ENCODE data around the gene CTSE. TPM values are rescaled to one million over a fixed set of nuclear protein-coding genes. Genes with fewer than 3 reads are reported as not detected.
"Not testable (repeated sequence)": the region's sequence is repeated elsewhere in the genome, so short reads cannot be mapped to it uniquely, and the experiment has no call there.

CTSE gene
- under 1 TPM; 0.11 to 0.82 (median 0.22) TPM for polyA plus RNA-seq (ENCODE audit: insufficient read length in 4 of 4)

- DNase-seq (ENCODE audit: low read depth in 4 of 4, low spot score in 3 of 4) = no peak
Observed at GRCh38 chr1:206023695-206024094, at the start of gene CTSE. Gene CTSE (minus strand): TSS chr1:206023895. CDS start chr1:206023791, 104 bp downstream.

GRCh38 chr1:206070627-206071304, 47.1 kb upstream of the CTSE start:
- DNase-seq (ENCODE audit: low read depth in 4 of 4, low spot score in 3 of 4) = no peak

DNA sequence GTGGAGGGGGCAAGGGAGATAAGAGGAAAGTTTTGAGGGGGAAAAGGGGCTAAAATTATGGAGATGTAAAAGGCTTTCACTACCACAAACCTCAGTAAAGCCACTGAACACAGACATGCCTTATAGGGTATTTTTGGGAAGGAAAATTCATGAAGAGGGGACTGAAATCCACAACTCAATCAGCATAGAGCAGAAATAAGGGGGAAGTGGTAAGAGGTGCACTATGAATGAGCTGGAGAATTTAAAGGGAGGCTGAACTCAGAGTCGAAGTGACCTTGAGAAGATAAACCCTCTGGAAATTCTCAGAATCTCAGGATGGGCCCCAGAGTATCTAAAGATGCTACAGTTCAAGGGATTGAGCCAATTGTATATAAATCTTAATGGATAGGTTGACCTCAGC, 44.6 kb upstream of the CTSE start:
- DNase-seq (ENCODE audit: low read depth in 4 of 4, low spot score in 3 of 4) = no peak

DNA sequence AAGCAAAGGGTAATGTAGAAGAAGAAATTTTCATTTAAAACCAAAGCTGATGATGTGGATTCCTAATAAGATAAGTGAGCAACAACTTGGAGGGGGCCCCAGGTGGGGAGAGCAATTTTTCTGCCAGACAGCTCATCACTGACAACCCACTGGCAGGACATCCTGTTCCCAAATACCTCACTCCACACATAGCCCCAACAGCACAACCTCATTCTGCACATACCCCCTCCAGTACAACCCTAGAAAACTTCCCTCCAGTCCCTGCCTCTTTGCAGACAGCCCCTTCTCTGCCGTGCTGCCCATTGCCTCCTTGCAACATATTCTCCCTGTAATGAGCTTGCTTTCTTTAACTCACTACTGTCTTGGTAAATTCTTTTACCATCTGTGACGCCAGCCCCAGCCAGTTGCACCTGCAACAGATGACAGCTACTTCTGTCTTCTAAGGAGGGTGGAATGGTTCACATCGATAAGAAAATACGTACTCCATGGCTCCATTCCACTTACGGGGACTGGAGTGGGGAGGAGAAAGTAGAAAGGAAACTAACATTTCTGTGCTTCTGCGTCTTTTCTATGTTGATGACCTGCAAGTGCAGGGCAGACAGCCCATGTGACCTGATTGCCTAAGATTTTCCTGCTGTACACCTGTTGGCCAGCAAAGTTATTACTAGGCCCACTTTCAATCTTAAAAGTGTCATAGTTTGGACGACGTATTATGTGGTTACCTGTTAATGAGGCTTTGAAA, 44.0 kb upstream of the CTSE start:
- no peak for DNase-seq (ENCODE audit: low read depth in 4 of 4, low spot score in 3 of 4)

DNA sequence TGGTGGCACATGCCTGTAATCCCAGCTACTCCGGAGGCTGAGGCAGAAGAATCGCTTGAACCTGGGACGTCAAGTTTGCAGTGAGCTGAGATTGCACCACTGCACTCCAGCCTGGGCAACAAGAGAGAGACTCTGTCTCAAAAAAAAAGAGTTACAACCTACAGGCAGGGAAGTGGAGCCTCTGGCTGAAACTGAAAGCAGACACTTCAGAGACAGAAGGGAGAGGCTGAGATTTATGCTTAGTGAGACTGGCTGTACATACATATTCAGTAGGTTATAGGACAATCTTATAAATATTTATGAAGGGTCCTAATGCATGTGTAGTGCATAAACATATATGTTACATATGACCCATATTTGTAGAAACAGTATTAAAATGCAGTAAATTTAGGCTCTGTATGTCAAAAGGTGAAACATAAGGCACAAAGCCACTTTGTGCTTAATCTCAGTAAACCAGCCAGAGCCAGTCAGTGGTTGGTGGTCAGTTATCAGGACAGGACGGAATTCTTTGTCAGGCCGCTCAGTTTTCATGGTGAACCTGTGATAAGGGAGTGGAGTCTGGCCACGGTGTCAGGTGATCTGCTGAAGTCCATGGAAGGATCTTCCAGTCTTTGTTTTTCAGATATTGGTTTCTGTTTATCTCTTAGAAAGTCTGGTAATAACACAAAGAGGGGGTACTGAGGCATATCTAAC, 42.9 kb upstream of the CTSE start:
- no peak for DNase-seq (ENCODE audit: low read depth in 4 of 4, low spot score in 3 of 4)

DNA sequence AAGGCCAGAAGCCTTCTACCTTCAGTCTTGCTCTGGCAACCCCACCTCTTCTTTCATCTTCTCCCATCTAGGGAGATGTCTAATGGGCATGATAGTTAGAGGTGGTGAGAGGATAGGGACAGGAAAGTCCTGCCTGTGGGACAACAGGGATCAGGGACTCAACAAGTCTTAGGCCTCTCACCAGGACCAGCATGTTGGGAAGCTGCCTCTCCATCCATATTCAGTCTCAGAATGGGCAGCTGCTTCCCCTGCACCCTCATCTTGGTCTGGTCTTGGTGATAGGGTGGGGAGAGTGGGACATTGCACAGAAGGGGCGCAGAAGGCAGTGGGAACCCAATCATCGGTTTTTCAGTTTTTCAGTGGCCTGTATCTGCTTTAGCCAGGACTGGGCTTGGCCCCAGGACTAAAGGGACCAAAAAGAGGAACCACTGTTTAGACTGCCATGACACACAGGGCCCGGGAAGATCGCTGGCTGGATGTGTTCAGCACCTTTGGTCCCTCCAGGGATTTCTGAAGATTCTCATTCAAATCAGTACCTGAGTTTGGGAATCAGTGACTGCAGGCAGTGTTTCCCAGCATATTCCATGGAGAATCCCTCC, 42.0 kb upstream of the CTSE start:
- DNase-seq (ENCODE audit: low read depth in 4 of 4, low spot score in 3 of 4) = no peak

- not testable (repeated sequence) for DNase-seq (ENCODE audit: low read depth in 4 of 4, low spot score in 3 of 4)
Observed at GRCh38 chr1:206064501-206064900, 40.8 kb upstream of the CTSE start.

- DNase-seq (ENCODE audit: low read depth in 4 of 4, low spot score in 3 of 4) = not testable (repeated sequence)
Observed at GRCh38 chr1:206064001-206064400, 40.3 kb upstream of the CTSE start.

- no peak for DNase-seq (ENCODE audit: low read depth in 4 of 4, low spot score in 3 of 4)
Observed at GRCh38 chr1:206062464-206062863, 38.8 kb upstream of the CTSE start.

GRCh38 chr1:206060844-206061243, 37.1 kb upstream of the CTSE start:
- no peak for DNase-seq (ENCODE audit: low read depth in 4 of 4, low spot score in 3 of 4)

DNA sequence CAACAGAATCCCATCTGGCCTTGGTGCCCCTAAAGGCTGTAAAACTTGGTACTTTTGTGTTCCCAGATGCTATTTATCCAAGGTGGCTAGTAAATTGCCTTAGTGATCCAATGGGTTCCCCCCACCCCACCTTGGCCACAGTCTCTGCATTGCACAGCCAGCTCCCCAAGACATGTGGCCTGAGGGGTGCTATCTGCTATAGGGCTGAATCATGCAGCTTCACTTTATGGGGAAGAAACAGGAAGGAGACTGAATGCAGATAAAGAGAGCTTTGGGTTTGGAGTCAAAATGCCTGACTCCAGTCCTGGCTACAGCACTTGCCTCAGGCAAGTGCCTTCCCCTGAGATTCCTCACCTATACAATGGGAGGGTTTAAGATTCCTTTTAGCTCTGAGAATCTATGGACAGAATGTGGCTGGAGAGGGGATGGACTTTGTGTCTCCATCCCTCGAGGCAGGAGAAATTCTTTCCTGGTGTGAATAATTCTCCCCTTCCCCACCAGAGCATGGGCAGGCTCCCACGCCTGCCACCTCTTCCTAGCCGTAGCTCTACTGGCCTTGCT, 35.7 kb upstream of the CTSE start:
- no peak for DNase-seq (ENCODE audit: low read depth in 4 of 4, low spot score in 3 of 4)

DNA sequence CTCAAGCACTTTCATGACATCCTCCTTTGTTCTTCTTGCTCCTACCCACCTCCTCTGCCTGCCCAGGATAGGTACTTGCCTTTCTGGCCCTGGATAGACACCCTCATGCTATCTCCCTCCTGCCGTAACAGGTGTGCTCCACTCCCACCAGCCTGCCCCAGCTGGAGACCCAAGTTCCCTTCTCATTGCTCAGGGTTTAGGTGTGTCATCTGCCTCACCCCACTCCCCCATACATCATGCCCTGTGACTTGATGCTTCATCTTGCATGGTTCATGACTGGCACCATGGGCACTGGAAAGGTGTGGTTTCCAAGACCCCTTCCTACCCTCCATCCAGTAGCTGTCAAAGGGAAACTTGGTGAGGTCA, 35.2 kb upstream of the CTSE start:
- DNase-seq (ENCODE audit: low read depth in 4 of 4, low spot score in 3 of 4) = no peak

GRCh38 chr1:206058289-206058926, 34.7 kb upstream of the CTSE start:
- not testable (repeated sequence) for DNase-seq (ENCODE audit: low read depth in 4 of 4, low spot score in 3 of 4)

- not testable (repeated sequence) for DNase-seq (ENCODE audit: low read depth in 4 of 4, low spot score in 3 of 4)
Observed at GRCh38 chr1:206055639-206056323, 32.1 kb upstream of the CTSE start.

- not testable (repeated sequence) for DNase-seq (ENCODE audit: low read depth in 4 of 4, low spot score in 3 of 4)
Observed at GRCh38 chr1:206055069-206055625, 31.5 kb upstream of the CTSE start.

DNA sequence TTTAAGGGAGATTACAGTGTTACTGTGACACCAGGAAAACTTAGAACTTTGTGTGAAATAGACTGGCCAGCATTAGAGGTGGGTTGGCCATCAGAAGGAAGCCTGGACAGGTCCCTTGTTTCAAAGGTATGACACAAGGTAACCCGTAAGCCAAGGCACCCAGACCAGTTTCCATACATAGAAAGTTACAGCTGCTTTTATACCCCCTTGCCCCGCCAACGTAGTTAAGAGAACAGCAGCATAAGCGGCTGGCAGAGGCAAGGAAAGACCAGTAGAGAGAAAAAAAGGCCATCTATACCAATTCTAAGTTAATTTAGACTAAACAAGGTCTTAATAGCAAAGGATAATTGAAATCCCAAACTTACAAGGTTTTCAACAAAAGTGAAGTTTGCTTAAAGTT, 29.9 kb upstream of the CTSE start:
- DNase-seq (ENCODE audit: low read depth in 4 of 4, low spot score in 3 of 4) = not testable (repeated sequence)

DNA sequence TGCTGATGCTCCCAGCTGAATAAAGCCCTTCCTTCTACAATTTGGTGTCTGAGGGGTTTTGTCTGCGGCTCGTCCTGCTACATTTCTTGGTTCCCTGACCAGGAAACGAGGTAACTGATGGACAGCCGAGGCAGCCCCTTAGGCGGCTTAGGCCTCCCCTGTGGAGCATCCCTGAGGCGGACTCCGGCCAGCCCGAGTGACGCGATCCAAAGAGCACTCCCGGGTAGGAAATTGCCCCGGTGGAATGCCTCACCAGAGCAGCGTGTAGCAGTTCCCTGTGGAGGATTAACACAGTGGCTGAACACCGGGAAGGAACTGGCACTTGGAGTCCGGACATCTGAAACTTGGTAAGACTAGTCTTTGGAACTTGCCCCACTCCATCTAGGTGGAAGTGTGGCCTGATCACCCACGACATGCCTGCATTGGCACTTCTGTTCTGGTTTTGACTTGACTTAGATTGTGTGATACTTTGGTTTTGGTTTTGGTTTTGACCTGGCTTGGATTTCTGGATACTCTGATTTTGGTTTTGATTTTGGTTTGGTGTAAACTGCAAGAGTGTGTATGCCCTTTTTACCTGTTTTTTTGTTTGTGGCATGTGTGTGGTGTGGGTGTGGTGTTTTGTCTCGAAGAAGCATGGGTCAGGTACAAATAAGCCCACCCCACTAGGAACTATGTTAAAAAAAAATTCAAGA, 29.4 kb upstream of the CTSE start, which contains the start of gene RHEX:
TSS of gene RHEX (plus strand) at position 255 of the 692 bp plus-strand sequence. CDS start 44,656 bp downstream, outside the sequence.
- DNase-seq (ENCODE audit: low read depth in 4 of 4, low spot score in 3 of 4) = not testable (repeated sequence)

DNA sequence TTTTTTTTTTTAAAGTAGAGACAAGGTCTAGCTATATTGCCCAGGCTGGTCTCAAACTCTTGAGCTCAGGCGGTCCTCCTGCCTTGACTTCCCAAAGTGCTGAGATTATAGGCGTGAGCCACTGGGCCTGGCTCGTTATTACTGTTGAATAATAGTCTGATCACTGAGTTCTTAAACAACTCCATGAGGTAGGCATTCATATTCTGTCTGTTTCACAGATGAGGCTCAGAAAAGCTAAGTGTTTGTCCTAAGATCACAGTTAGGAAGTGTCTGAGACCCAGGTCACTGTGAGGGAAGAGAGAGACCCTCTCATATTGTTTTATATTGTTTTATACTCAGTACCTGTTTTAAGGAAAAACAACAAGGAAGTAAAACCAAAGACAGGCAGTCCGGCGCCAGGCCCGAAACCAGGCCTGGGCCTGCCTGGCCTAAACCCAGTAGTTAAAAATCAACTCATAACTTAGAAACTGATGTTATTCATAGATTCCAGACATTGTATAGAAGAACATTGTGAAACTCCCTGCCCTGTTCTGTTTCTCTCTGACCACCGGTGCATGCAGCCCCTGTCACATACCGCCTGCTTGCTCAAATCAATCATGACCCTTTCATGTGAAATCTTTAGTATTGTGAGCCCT, 28.7 kb upstream of the CTSE start:
- DNase-seq (ENCODE audit: low read depth in 4 of 4, low spot score in 3 of 4) = not testable (repeated sequence)
